Measurements from ENCODE around the gene FAM204A.

The FAM204A gene

DNA sequence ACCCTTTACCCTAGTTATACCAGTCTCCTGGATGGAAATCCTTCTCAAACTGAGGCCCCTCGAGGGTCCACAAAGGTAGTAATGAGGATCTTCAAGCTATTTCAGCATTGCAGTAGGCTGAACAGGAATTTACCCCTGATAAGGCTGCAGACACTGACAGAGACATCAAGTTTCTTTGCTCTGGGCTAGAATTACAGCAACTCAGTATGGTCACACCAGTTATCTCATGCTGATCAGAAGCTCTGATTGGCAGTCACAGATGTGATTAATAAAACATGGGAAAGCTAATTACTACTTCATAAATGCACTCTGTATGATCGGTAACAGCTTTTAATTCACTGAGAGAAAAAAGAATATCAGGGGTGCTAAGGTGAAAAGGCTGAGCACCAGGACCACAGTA is 30.6 kb downstream of the FAM204A start:
- no peak for DNase-seq
- TF ChIP-seq, protein P1, sequence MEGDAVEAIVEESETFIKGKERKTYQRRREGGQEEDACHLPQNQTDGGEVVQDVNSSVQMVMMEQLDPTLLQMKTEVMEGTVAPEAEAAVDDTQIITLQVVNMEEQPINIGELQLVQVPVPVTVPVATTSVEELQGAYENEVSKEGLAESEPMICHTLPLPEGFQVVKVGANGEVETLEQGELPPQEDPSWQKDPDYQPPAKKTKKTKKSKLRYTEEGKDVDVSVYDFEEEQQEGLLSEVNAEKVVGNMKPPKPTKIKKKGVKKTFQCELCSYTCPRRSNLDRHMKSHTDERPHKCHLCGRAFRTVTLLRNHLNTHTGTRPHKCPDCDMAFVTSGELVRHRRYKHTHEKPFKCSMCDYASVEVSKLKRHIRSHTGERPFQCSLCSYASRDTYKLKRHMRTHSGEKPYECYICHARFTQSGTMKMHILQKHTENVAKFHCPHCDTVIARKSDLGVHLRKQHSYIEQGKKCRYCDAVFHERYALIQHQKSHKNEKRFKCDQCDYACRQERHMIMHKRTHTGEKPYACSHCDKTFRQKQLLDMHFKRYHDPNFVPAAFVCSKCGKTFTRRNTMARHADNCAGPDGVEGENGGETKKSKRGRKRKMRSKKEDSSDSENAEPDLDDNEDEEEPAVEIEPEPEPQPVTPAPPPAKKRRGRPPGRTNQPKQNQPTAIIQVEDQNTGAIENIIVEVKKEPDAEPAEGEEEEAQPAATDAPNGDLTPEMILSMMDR (IDR thresholded peaks at IDR 0.05) = no peak
- Mint-ChIP-seq H3K27me3 (ENCODE audit: low read depth, poor library complexity) (no peaks in the 10 kb centered on the region), H3K9me3 (no peaks in the 10 kb centered on the region), H3K4me3 (no peak overlapping the region), H3K4me1 (no peaks in the 10 kb centered on the region), H3K36me3 (ENCODE audit: low read depth) (peaks cover 44% of the 10 kb centered on the region), H3K27ac (peak overlapping the region; percentile 52)

GRCh38 chr10:118310822-118311221 is 31.3 kb downstream of the FAM204A start:
- TF ChIP-seq, protein P1 (IDR thresholded peaks at IDR 0.05) = no peak
- Mint-ChIP-seq H3K4me3 (no peak overlapping the region), H3K27me3 (ENCODE audit: low read depth, poor library complexity) (no peaks in the 10 kb centered on the region), H3K9me3 (no peaks in the 10 kb centered on the region), H3K36me3 (ENCODE audit: low read depth) (peaks cover 49% of the 10 kb centered on the region), H3K27ac (no peak overlapping the region), H3K4me1 (no peaks in the 10 kb centered on the region)
- DNase-seq = no peak

DNA sequence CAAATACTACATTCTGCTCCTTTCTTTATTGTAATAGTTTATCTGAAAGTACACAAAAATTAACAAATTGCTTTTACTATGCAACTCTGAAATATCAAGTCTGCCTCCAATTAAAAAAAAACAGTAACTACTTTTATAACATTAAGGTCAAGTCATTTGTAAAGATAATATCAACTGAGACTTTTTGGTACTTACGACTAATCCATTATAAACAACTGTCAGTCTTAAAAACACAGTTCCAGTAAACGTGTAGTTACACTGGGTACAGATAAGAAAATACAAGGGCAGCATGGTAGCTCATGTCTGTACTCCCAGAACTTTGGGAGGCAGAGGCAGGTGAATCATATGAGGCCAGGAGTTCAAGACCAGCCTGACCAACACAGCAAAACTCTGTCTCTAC is 32.2 kb downstream of the FAM204A start:
- H3K27me3 Mint-ChIP-seq (ENCODE audit: low read depth, poor library complexity) = no peaks in the 10 kb centered on the region
- H3K36me3 Mint-ChIP-seq (ENCODE audit: low read depth) = peaks cover 56% of the 10 kb centered on the region
- DNase-seq = no peak
- H3K9me3 Mint-ChIP-seq = no peaks in the 10 kb centered on the region
- no peak overlapping the region for H3K27ac Mint-ChIP-seq
- no peaks in the 10 kb centered on the region for H3K4me1 Mint-ChIP-seq
- no peak overlapping the region for H3K4me3 Mint-ChIP-seq
- TF ChIP-seq, protein P1 (IDR thresholded peaks at IDR 0.05) = no peak

DNA sequence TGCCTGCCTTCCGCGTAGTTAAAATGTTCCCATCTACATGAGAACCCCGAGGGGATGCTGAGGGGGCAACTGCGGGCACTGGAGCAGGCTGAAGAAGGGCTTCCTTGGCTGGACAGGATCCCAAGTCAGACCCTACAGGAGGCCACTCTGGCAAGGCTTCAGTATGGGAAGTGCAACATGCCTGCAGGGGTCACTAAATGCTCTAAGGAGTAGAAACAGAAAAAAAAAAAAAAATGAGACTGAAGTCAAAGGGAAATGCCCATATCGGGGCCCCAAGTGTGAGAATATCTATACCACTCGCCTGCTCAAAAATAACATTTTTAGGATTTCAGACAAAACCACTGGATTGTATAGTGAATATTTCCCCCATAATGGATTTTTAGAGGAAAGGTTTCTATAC is 33.5 kb downstream of the FAM204A start:
- Mint-ChIP-seq H3K4me3 (no peak overlapping the region), H3K4me1 (no peaks in the 10 kb centered on the region), H3K36me3 (ENCODE audit: low read depth) (peaks cover 57% of the 10 kb centered on the region), H3K9me3 (no peaks in the 10 kb centered on the region), H3K27ac (peak overlapping the region; percentile 14), H3K27me3 (ENCODE audit: low read depth, poor library complexity) (no peaks in the 10 kb centered on the region)
- TF ChIP-seq, protein P1 (IDR thresholded peaks at IDR 0.05) = no peak
- no peak for DNase-seq

- no peaks in the 10 kb centered on the region for H3K27me3 Mint-ChIP-seq (ENCODE audit: low read depth, poor library complexity)
- H3K4me1 Mint-ChIP-seq = no peaks in the 10 kb centered on the region
- H3K4me3 Mint-ChIP-seq = no peak overlapping the region
- H3K27ac Mint-ChIP-seq = no peak overlapping the region
- DNase-seq = no peak
- TF ChIP-seq, protein P1 (IDR thresholded peaks at IDR 0.05) = no peak
- peaks cover 49% of the 10 kb centered on the region for H3K36me3 Mint-ChIP-seq (ENCODE audit: low read depth)
- no peaks in the 10 kb centered on the region for H3K9me3 Mint-ChIP-seq
Measured at GRCh38 chr10:118307859-118308258, 34.3 kb downstream of the FAM204A start.

DNA sequence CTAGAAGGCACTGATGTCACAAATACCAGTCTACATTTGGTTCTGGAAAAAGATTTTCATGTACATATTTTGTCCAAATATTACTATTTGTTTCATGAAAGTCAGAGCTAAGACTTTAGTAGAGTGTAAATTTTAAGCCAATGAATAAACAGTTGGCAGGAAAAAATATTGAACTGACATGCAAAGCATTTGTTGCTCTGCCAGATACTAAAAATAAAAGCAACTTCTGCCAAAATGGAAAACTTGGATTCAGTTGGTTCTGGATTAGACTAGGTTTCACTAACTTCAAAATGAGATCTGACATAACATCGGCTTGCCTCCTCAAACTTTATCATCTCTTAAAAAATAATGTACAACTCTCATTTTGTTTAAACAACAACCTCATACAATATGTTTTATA is 34.9 kb downstream of the FAM204A start:
- no peaks in the 10 kb centered on the region for H3K9me3 Mint-ChIP-seq
- no peak overlapping the region for H3K4me3 Mint-ChIP-seq
- no peaks in the 10 kb centered on the region for H3K4me1 Mint-ChIP-seq
- no peaks in the 10 kb centered on the region for H3K27me3 Mint-ChIP-seq (ENCODE audit: low read depth, poor library complexity)
- no peak for DNase-seq
- TF ChIP-seq, protein P1 (IDR thresholded peaks at IDR 0.05) = no peak
- H3K27ac Mint-ChIP-seq = no peak overlapping the region
- H3K36me3 Mint-ChIP-seq (ENCODE audit: low read depth) = peaks cover 43% of the 10 kb centered on the region

All from nephron progenitor cell (in vitro differentiated cells).